GM21423 (cell line): ENCODE measurements around the gene PTPN4.
"Not testable (repeated sequence)": the region's sequence is repeated elsewhere in the genome, so short reads cannot be mapped to it uniquely, and the experiment has no call there.

Experiments used
- ATAC-seq: cut with Tn5 transposase; IDR thresholded peaks from one replicate; pipeline ENCODE4 v1.9.1; 2021; ENCODE audit warnings: mild to moderate bottlenecking, moderate library complexity; ENCODE audit not compliant: unreplicated experiment

Gene PTPN4

GRCh38 chr2:119937680-119938079 lies 178.0 kb downstream of the PTPN4 start:
- ATAC-seq: no peak

GRCh38 chr2:119939915-119940314 lies 180.2 kb downstream of the PTPN4 start:
- ATAC-seq: no peak

- ATAC-seq: no peak
Measured at GRCh38 chr2:119940856-119941255, 181.1 kb downstream of the PTPN4 start.

- no peak for ATAC-seq
Measured at GRCh38 chr2:119941388-119941787, 181.7 kb downstream of the PTPN4 start.

GRCh38 chr2:119941981-119942513 lies 182.3 kb downstream of the PTPN4 start:
- ATAC-seq: no peak

GRCh38 chr2:119943058-119943457 lies 183.3 kb downstream of the PTPN4 start:
- ATAC-seq: no peak

- ATAC-seq: no peak
Measured at GRCh38 chr2:119947535-119947934, 187.8 kb downstream of the PTPN4 start.

- ATAC-seq: no peak
Measured at GRCh38 chr2:119950966-119951365, 191.2 kb downstream of the PTPN4 start.

- ATAC-seq: no peak
Measured at GRCh38 chr2:119958670-119959268, 199.0 kb downstream of the PTPN4 start.

- ATAC-seq: no peak
Measured at GRCh38 chr2:119960821-119961220, 201.1 kb downstream of the PTPN4 start.

GRCh38 chr2:119981896-119982295 lies 222.2 kb downstream of the PTPN4 start:
- no peak for ATAC-seq

GRCh38 chr2:119982506-119982905 lies 222.8 kb downstream of the PTPN4 start:
- no peak for ATAC-seq

- ATAC-seq: no peak
Measured at GRCh38 chr2:119983108-119983507, 223.4 kb downstream of the PTPN4 start.

- no peak for ATAC-seq
Measured at GRCh38 chr2:119996148-119996547, 236.4 kb downstream of the PTPN4 start.

GRCh38 chr2:119996896-119997891 lies 237.5 kb downstream of the PTPN4 start:
- ATAC-seq: not testable (repeated sequence)

- no peak for ATAC-seq
Measured at GRCh38 chr2:120001471-120001870, 241.7 kb downstream of the PTPN4 start.

GRCh38 chr2:120004254-120004653 lies 244.5 kb downstream of the PTPN4 start:
- ATAC-seq: no peak

GRCh38 chr2:120005834-120006521 lies 246.3 kb downstream of the PTPN4 start:
- ATAC-seq: peak; percentile 95

- no peak for ATAC-seq
Measured at GRCh38 chr2:120007851-120008250, 248.1 kb downstream of the PTPN4 start.

- ATAC-seq: no peak
Measured at GRCh38 chr2:120012363-120012762, 252.6 kb downstream of the PTPN4 start.
